Heart left ventricle (tissue), 16 donors: ENCODE measurements around the gene ESRRG. TPM values are rescaled to one million over a fixed set of nuclear protein-coding genes. Genes with fewer than 3 reads are reported as not detected.

ENCODE experiments used
- ATAC-seq, 4 donors: fragments of 200-7000 bp; cut with Tn5 transposase; one replicate each; pipeline ENCODE4 v1.9.1; 2020 to 2022; ENCODE audit warnings: moderate library complexity in 4 of 4, mild to moderate bottlenecking in 3 of 4, moderate number of reproducible peaks in 1 of 4
- DNase-seq, 5 donors: peaks; one replicate each; pipeline ENCODE4 v3.0.0-alpha.2; 2020
- H3K27ac ChIP-seq, 12 donors: fragments of 200-600 bp; sonication (generic) in 4 of 12; one replicate each; pipeline versions ENCODE4 v1.5.0 to v1.8.0; 2016 to 2022; ENCODE audit warnings: mild to moderate bottlenecking in 2 of 12
- H3K27me3 ChIP-seq, 9 donors: fragments of 200-600 bp; sonication (generic) in 2 of 9; one replicate each; pipeline versions ENCODE4 v1.5.1 to v1.8.0; 2016 to 2022; ENCODE audit warnings: mild to moderate bottlenecking in 3 of 9
- H3K36me3 ChIP-seq, 9 donors: fragments of 200-600 bp; sonication (generic) in 2 of 9; one replicate each; pipeline versions ENCODE4 v1.5.0 to v1.8.0; 2018 to 2022; ENCODE audit warnings: mild to moderate bottlenecking in 2 of 9
- H3K4me1 ChIP-seq, 12 donors: fragments of 200-600 bp; sonication (generic) in 4 of 12; one replicate each; pipeline versions ENCODE4 v1.5.0 to v1.8.0; 2016 to 2022; ENCODE audit warnings: mild to moderate bottlenecking in 3 of 12
- H3K4me3 ChIP-seq, 12 donors: fragments of 200-600 bp; sonication (generic) in 4 of 12; one replicate each; pipeline versions ENCODE4 v1.5.0 to v1.8.0; 2017 to 2022; ENCODE audit warnings: mild to moderate bottlenecking in 9 of 12, moderate library complexity in 4 of 12
- H3K9me3 ChIP-seq, 12 donors: fragments of 200-600 bp; sonication (generic) in 4 of 12; one replicate each; pipeline versions ENCODE4 v1.5.0 to v1.8.0; 2016 to 2022; ENCODE audit warnings: mild to moderate bottlenecking in 1 of 12
- CTCF ChIP-seq, 12 donors: fragments of 200-600 bp; sonication (generic) in 4 of 12; IDR thresholded peaks; one replicate each; pipeline versions ENCODE4 v1.5.0 to v1.8.0; 2018 to 2022; ENCODE audit warnings: antibody characterized with exemption in 12 of 12, mild to moderate bottlenecking in 5 of 12
- POLR2A ChIP-seq, 2 donors: fragments of 450-650 bp; IDR thresholded peaks; one replicate each; pipeline ENCODE4 v1.6.1; 2017; ENCODE audit warnings: antibody characterized with exemption in 2 of 2, mild to moderate bottlenecking in 2 of 2, moderate library complexity in 2 of 2
- WGBS, 4 donors: extraction: QIAGEN DNeasy Blood & Tissue Kit in 2 of 4; methylation state at CpG; one replicate each; pipeline versions ENCODE4 v1.1.5 to v1.1.7; 2013 to 2018; 5-methylcytosine and 5-hydroxymethylcytosine counted together
- intact Hi-C, 10 donors: fragments of 100-400 bp; cut with DNase I; formaldehyde crosslinking; loops; one replicate each; pipeline versions ENCODE4 v1.11.1 to v1.14.2; 2022
- polyA plus RNA-seq, 2 donors: library from polyadenylated mRNA; stranded (reverse); fragments of 200-250 nt; gene quantifications; one replicate each; pipeline ENCODE4 v1.2.3, GENCODE V29; 2013
- total RNA-seq, 9 donors: library from RNA; depleted of rRNA in 2 of 9; stranded (reverse); fragments of >200 nt in 2 of 9; fragmentation: NEBNext Ultra II Directional in 3 of 9; extraction: Animal tissue kit (Norgen Biotek cat#: 25700) in 3 of 9; gene quantifications; one replicate each; pipeline versions ENCODE4 v1.1.0 to v1.2.4, GENCODE V29; 2016 to 2023
- donor health status: ischemic (EF 13 %, LVEDD 7.1; RV severe dilation, severe dysfunction).
- donor health status: healthy with polysubstance abuse.
- donor health status: DM: no; HTN: yes; CAD: no.
- donor health status: DM: no; HTN: no; CAD: no.
- donor health status: ischemic (EF 25% LVEDD 6.9; RV normal size, moderate dysfunction).
- donor health status: ischemic (EF 25% LVEDD 5.7; RV mildly dilated, moderate dysfunction).
- donor health status: healthy.
- donor health status: DM: yes; HTN: yes; CAD: no.
- donor health status: ischemic (EF 35%, LVEDD 5.7; RV mildly dilated, moderate dysfunction).
- donor health status: nonischemic (EF 11% LVEDD 7.7; RV severe dilation, severe dysfunction).
- donor health status: DM: yes; HTN: yes; CAD: no.
- donor health status: PGD.
- donor health status: ischemic (EF 29% LVEDD 5.4; RV normal size, mild dysfunction).
- donor health status: nonischemic (EF 23%, LVEDD 6.1; RV moderate dilation, normal function).

ESRRG gene
- total and polyA plus RNA-seq, 11 donors, result 5.4 to 45.2 (median 31.3) TPM

- Histone ChIP-seq H3K4me3 (no peak overlapping the region), H3K27me3 (no peaks in the 10 kb centered on the region), H3K9me3 (no peaks in the 10 kb centered on the region), H3K27ac (peak overlapping the region in 7 of 12 donors; percentile 23 to 81 (median 33)), H3K4me1 (peaks cover 0 to 29% (median 1%) of the 10 kb centered on the region in 12 donors), H3K36me3 (no peaks in the 10 kb centered on the region)
- TF ChIP-seq CTCF (IDR thresholded peaks at IDR 0.05) (peak in 11 of 12 donors; percentile 3 to 66 (median 54)), POLR2A (IDR thresholded peaks at IDR 0.05) (no peak)
- intact Hi-C loops, result loop anchor here in 9 of 10 donors (5.0 to 10.0 kb wide), 7 partner anchors 235 to 1105 kb away; no protein-coding TSS in a partner anchor
- 5 to 6% (median 6%) methylated on average over 3 of the region's 3 CpGs for WGBS, 4 donors
- peak in 3 of 5 donors; percentile 15 to 30 (median 19) for DNase-seq
- ATAC-seq, result peak; percentile 71 to 86 (median 81)
These were observed 26.9 kb upstream of the ESRRG start for GRCh38 chr1:216750031-216750627.

GRCh38 chr1:216749232-216749631, 26.0 kb upstream of the ESRRG start:
- ATAC-seq (peak; percentile 73 to 82 (median 76)), DNase-seq (peak in 1 of 5 donors; percentile 34)
- TF ChIP-seq CTCF (IDR thresholded peaks at IDR 0.05) (no peak), POLR2A (IDR thresholded peaks at IDR 0.05) (no peak)
- WGBS, 4 donors, result 61 to 84% (median 74%) methylated on average over 9 of the region's 9 CpGs
- no peaks in the 10 kb centered on the region for H3K27me3 ChIP-seq
- intact Hi-C loops, result loop anchor here in 3 of 10 donors (5.0 to 10.0 kb wide), 3 partner anchors 386 to 643 kb away; no protein-coding TSS in a partner anchor
- peaks cover 0 to 29% (median 1%) of the 10 kb centered on the region in 12 donors for H3K4me1 ChIP-seq
- no peaks in the 10 kb centered on the region for H3K36me3 ChIP-seq
- no peak overlapping the region for H3K4me3 ChIP-seq
- no peaks in the 10 kb centered on the region for H3K9me3 ChIP-seq
- H3K27ac ChIP-seq, result peak overlapping the region in 2 of 12 donors; percentile 15 to 28

GRCh38 chr1:216742625-216743024, 19.4 kb upstream of the ESRRG start:
- Histone ChIP-seq H3K9me3 (no peaks in the 10 kb centered on the region), H3K27ac (no peak overlapping the region), H3K27me3 (no peaks in the 10 kb centered on the region), H3K36me3 (no peaks in the 10 kb centered on the region), H3K4me1 (peaks cover 0 to 11% (median 0%) of the 10 kb centered on the region in 12 donors), H3K4me3 (no peak overlapping the region)
- WGBS, 4 donors, result 53 to 67% (median 57%) methylated on average over 2 of the region's 2 CpGs
- intact Hi-C loops, result loop anchor here in 5 of 10 donors (5.0 to 10.0 kb wide), 3 partner anchors 392 to 430 kb away; no protein-coding TSS in a partner anchor
- TF ChIP-seq POLR2A (IDR thresholded peaks at IDR 0.05) (no peak), CTCF (IDR thresholded peaks at IDR 0.05) (peak in 7 of 12 donors; percentile 16 to 33 (median 24))
- ATAC-seq (no peak), DNase-seq (no peak)

GRCh38 chr1:216740331-216740730, 17.1 kb upstream of the ESRRG start:
- WGBS, 4 donors, result 32 to 48% (median 36%) methylated on average over 2 of the region's 2 CpGs
- DNase-seq (no peak), ATAC-seq (no peak)
- intact Hi-C loops, result loop anchor here in 5 of 10 donors (5.0 to 10.0 kb wide), 3 partner anchors 394 to 428 kb away; no protein-coding TSS in a partner anchor
- Histone ChIP-seq H3K36me3 (no peaks in the 10 kb centered on the region), H3K27me3 (no peaks in the 10 kb centered on the region), H3K27ac (no peak overlapping the region), H3K9me3 (no peaks in the 10 kb centered on the region), H3K4me1 (peaks cover 0 to 11% (median 0%) of the 10 kb centered on the region in 12 donors), H3K4me3 (no peak overlapping the region)
- TF ChIP-seq POLR2A (IDR thresholded peaks at IDR 0.05), result no peak
- no peak for TF ChIP-seq CTCF (IDR thresholded peaks at IDR 0.05)
